ENCODE results near the gene HELT. TPM values are rescaled to one million over a fixed set of nuclear protein-coding genes. Genes with fewer than 3 reads are reported as not detected.
"Not testable (repeated sequence)": the region's sequence is repeated elsewhere in the genome, so short reads cannot be mapped to it uniquely, and the experiment has no call there.

Gene HELT
- total and polyA plus RNA-seq, 2 experiments from 2014 or later: not detected

DNA sequence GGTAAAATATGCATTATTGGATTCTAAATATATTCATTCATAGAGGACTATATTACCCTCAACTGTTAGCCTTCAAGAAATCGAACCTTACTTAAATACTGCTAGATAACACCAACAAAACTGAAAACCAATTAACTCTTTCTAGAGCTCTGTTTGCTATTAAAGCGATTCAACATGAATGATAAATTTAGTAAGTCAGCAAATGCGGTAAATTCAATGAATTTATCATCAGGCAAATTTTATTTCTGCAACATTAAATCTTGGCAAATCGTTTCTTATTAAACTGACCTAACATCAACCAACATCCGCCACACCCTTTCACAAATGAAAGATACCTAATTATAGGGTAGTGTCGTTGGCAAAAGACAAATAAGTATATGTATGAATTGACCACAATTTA lies 26.4 kb upstream of the HELT start:
- TF ChIP-seq EZH2phosphoT487 (IDR thresholded peaks at IDR 0.05; ENCODE audit: insufficient read depth, low read depth) (no peak), EZH2 (IDR thresholded peaks at IDR 0.05; ENCODE audit: insufficient read depth, poor library complexity, severe bottlenecking) (no peak)
- Histone ChIP-seq H3K36me3 (ENCODE audit: low read depth) (no peaks in the 10 kb centered on the region), H3K9me2 (ENCODE audit: insufficient read depth) (no peaks in the 10 kb centered on the region), H4K20me1 (ENCODE audit: insufficient read depth) (no peaks in the 10 kb centered on the region), H3K9me3 (ENCODE audit: low read depth) (no peaks in the 10 kb centered on the region), H3K27me3 (replicated peaks; ENCODE audit: insufficient read depth) (peaks cover 33% of the 10 kb centered on the region), H3K79me2 (ENCODE audit: insufficient read depth) (no peaks in the 10 kb centered on the region), H3K4me2 (ENCODE audit: unreplicated experiment) (no peak overlapping the region), H3K9ac (no peak overlapping the region), H3K4me1 (ENCODE audit: insufficient read depth) (no peaks in the 10 kb centered on the region), H3F3A (ENCODE audit: insufficient read depth) (no peaks in the 10 kb centered on the region), H2AFZ (no peak overlapping the region), H3K4me3 (no peak overlapping the region), H3K27ac (no peak overlapping the region)
- 48 to 53% methylated on average over 6 of the region's 6 CpGs for WGBS, 2 experiments (ENCODE audit: low coverage in 1 of 2, low lambda C conversion rate in 2 of 2, missing lambda C conversion rate in 2 of 2)
- in situ Hi-C loops (cut with MboI): no loop called here
- no peak for DNase-seq

DNA sequence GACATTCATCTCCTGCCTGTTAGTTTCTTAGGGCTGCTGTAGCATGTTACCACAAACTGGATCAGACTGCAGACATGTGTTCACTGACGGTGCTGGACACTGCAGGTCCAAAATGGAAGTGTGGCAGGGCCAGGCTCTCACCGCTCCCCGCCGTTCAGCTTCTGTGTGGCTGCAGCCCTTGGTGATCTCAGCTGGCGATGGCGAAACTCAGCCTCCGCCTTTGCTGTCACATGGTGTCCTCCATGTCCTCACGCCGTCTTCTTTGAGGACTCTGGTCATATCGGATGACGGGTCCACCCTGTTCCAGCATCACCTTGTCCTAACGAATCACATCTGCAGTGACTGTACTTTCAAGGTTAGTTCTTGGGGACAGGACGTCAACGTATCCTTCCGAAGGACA lies 25.9 kb upstream of the HELT start:
- H4K20me1 ChIP-seq (ENCODE audit: insufficient read depth): no peaks in the 10 kb centered on the region
- 69 to 74% methylated on average over 15 of the region's 15 CpGs for WGBS, 2 experiments (ENCODE audit: low coverage in 1 of 2, low lambda C conversion rate in 2 of 2, missing lambda C conversion rate in 2 of 2)
- H3K4me2 ChIP-seq (ENCODE audit: unreplicated experiment): no peak overlapping the region
- H3K27me3 ChIP-seq (replicated peaks; ENCODE audit: insufficient read depth): peaks cover 33% of the 10 kb centered on the region
- H3K4me3 ChIP-seq: no peak overlapping the region
- no peaks in the 10 kb centered on the region for H3K36me3 ChIP-seq (ENCODE audit: low read depth)
- H3K27ac ChIP-seq: no peak overlapping the region
- no peak overlapping the region for H2AFZ ChIP-seq
- no peaks in the 10 kb centered on the region for H3F3A ChIP-seq (ENCODE audit: insufficient read depth)
- no peak for DNase-seq
- H3K9me2 ChIP-seq (ENCODE audit: insufficient read depth): no peaks in the 10 kb centered on the region
- H3K4me1 ChIP-seq (ENCODE audit: insufficient read depth): no peaks in the 10 kb centered on the region
- H3K79me2 ChIP-seq (ENCODE audit: insufficient read depth): no peaks in the 10 kb centered on the region
- in situ Hi-C loops (cut with MboI): no loop called here
- H3K9ac ChIP-seq: no peak overlapping the region
- no peaks in the 10 kb centered on the region for H3K9me3 ChIP-seq (ENCODE audit: low read depth)
- TF ChIP-seq EZH2phosphoT487 (IDR thresholded peaks at IDR 0.05; ENCODE audit: insufficient read depth, low read depth): no peak
- TF ChIP-seq EZH2 (IDR thresholded peaks at IDR 0.05; ENCODE audit: insufficient read depth, poor library complexity, severe bottlenecking): no peak

- Histone ChIP-seq H3K9ac (no peak overlapping the region), H3K27ac (no peak overlapping the region), H3K79me2 (ENCODE audit: insufficient read depth) (no peaks in the 10 kb centered on the region), H4K20me1 (ENCODE audit: insufficient read depth) (no peaks in the 10 kb centered on the region), H3F3A (ENCODE audit: insufficient read depth) (no peaks in the 10 kb centered on the region), H3K4me2 (ENCODE audit: unreplicated experiment) (no peak overlapping the region), H3K9me3 (ENCODE audit: low read depth) (no peaks in the 10 kb centered on the region), H3K4me3 (no peak overlapping the region), H3K27me3 (replicated peaks; ENCODE audit: insufficient read depth) (peaks cover 32% of the 10 kb centered on the region), H3K36me3 (ENCODE audit: low read depth) (no peaks in the 10 kb centered on the region), H3K4me1 (ENCODE audit: insufficient read depth) (no peaks in the 10 kb centered on the region), H3K9me2 (ENCODE audit: insufficient read depth) (no peaks in the 10 kb centered on the region), H2AFZ (no peak overlapping the region)
- no peak for DNase-seq
- in situ Hi-C loops (cut with MboI): no loop called here
- 16 to 20% methylated on average over 3 of the region's 3 CpGs for WGBS, 2 experiments (ENCODE audit: low coverage in 1 of 2, low lambda C conversion rate in 2 of 2, missing lambda C conversion rate in 2 of 2)
- TF ChIP-seq EZH2 (IDR thresholded peaks at IDR 0.05; ENCODE audit: insufficient read depth, poor library complexity, severe bottlenecking) (no peak), EZH2phosphoT487 (IDR thresholded peaks at IDR 0.05; ENCODE audit: insufficient read depth, low read depth) (no peak)
These were observed 25.0 kb upstream of the HELT start for GRCh38 chr4:184993247-184993646.

DNA sequence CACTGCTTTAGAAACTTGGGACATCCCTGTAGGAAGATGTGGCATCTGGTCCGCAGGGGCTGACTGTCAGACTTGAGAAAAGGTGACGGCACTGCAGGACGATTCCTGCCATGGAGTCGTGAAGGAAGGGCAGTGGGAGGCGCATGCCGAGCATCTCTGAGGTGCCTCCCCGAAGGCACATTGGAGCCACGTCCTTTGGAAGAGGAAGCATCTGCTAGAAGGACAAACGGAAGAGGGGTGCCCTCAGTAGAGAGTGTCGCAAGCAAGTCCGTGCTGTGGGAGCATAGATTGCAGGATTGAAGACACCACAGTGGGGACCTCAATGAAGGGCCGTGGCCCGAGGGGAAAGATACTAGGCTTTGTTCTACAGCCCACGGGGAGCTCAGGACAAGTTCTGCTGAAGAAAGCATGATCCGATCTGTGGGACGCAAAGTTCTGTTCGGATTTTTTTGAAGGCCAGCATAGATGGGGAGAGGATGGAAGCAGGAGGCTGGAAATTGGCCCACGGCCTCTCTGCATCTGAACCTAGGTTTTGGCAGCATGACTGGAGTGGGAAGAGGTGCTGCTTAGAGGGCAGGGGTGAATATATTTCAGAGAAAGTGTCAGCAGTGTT lies 24.2 kb upstream of the HELT start:
- Histone ChIP-seq H3K27ac (no peak overlapping the region), H3K9me3 (ENCODE audit: low read depth) (no peaks in the 10 kb centered on the region), H3K27me3 (replicated peaks; ENCODE audit: insufficient read depth) (peaks cover 25% of the 10 kb centered on the region), H3K4me1 (ENCODE audit: insufficient read depth) (no peaks in the 10 kb centered on the region), H3F3A (ENCODE audit: insufficient read depth) (no peaks in the 10 kb centered on the region), H4K20me1 (ENCODE audit: insufficient read depth) (no peaks in the 10 kb centered on the region), H3K4me3 (no peak overlapping the region), H3K4me2 (ENCODE audit: unreplicated experiment) (no peak overlapping the region), H3K9ac (no peak overlapping the region), H3K36me3 (ENCODE audit: low read depth) (no peaks in the 10 kb centered on the region), H3K79me2 (ENCODE audit: insufficient read depth) (no peaks in the 10 kb centered on the region), H2AFZ (no peak overlapping the region), H3K9me2 (ENCODE audit: insufficient read depth) (no peaks in the 10 kb centered on the region)
- no peak for DNase-seq
- WGBS, 2 experiments (ENCODE audit: low coverage in 1 of 2, low lambda C conversion rate in 2 of 2, missing lambda C conversion rate in 2 of 2): 43 to 48% methylated on average over 18 of the region's 18 CpGs
- in situ Hi-C loops (cut with MboI): no loop called here
- TF ChIP-seq EZH2 (IDR thresholded peaks at IDR 0.05; ENCODE audit: insufficient read depth, poor library complexity, severe bottlenecking): no peak
- TF ChIP-seq EZH2phosphoT487 (IDR thresholded peaks at IDR 0.05; ENCODE audit: insufficient read depth, low read depth): no peak

DNA sequence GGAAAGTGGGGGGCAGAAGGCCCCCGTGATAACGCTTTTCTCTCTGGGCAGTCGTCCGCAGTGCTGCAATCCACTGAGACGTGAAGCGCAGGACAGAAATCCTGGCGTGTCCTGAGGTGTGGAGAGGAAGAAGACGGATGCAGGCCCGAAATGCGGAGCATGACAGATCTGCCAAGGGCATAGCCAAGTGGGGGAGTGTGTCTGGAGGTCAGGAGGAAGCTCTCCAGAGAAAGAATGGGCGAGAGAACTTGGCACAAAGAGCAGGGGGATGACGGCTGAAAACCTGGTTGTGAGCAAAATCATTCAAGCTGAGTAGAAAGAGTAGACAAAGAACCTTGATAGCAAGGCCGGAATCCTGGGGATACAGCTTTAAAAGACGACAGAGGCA lies 23.7 kb upstream of the HELT start:
- TF ChIP-seq EZH2phosphoT487 (IDR thresholded peaks at IDR 0.05; ENCODE audit: insufficient read depth, low read depth): no peak
- TF ChIP-seq EZH2 (IDR thresholded peaks at IDR 0.05; ENCODE audit: insufficient read depth, poor library complexity, severe bottlenecking): no peak
- in situ Hi-C loops (cut with MboI): no loop called here
- WGBS, 2 experiments (ENCODE audit: low coverage in 1 of 2, low lambda C conversion rate in 2 of 2, missing lambda C conversion rate in 2 of 2): 42 to 43% methylated on average over 14 of the region's 14 CpGs

GRCh38 chr4:184997656-184998055 lies 20.6 kb upstream of the HELT start:
- in situ Hi-C loops (cut with MboI); H3K4me1 ChIP-seq (ENCODE audit: insufficient read depth); H3K9ac ChIP-seq; H2AFZ ChIP-seq; H3K9me2 ChIP-seq (ENCODE audit: insufficient read depth); H3K9me3 ChIP-seq (ENCODE audit: low read depth); H3F3A ChIP-seq (ENCODE audit: insufficient read depth); H4K20me1 ChIP-seq (ENCODE audit: insufficient read depth); H3K79me2 ChIP-seq (ENCODE audit: insufficient read depth); H3K4me2 ChIP-seq (ENCODE audit: unreplicated experiment); DNase-seq; H3K36me3 ChIP-seq (ENCODE audit: low read depth); H3K27ac ChIP-seq; H3K4me3 ChIP-seq: not testable (repeated sequence)
- H3K27me3 ChIP-seq (replicated peaks; ENCODE audit: insufficient read depth): peaks cover 13% of the 10 kb centered on the region; the same call in 1 of the 2 replicates

More for the DNA sequence above, 23.7 kb upstream of the HELT start:
- Histone ChIP-seq H3K79me2 (ENCODE audit: insufficient read depth) (no peaks in the 10 kb centered on the region), H3K4me2 (ENCODE audit: unreplicated experiment) (no peak overlapping the region), H3K9me3 (ENCODE audit: low read depth) (no peaks in the 10 kb centered on the region), H4K20me1 (ENCODE audit: insufficient read depth) (no peaks in the 10 kb centered on the region), H3K27ac (no peak overlapping the region), H2AFZ (no peak overlapping the region), H3K4me1 (ENCODE audit: insufficient read depth) (no peaks in the 10 kb centered on the region), H3F3A (ENCODE audit: insufficient read depth) (no peaks in the 10 kb centered on the region), H3K9me2 (ENCODE audit: insufficient read depth) (no peaks in the 10 kb centered on the region), H3K36me3 (ENCODE audit: low read depth) (no peaks in the 10 kb centered on the region), H3K4me3 (no peak overlapping the region), H3K9ac (no peak overlapping the region), H3K27me3 (replicated peaks; ENCODE audit: insufficient read depth) (peaks cover 25% of the 10 kb centered on the region)
- no peak for DNase-seq
